ENCODE data around the gene KCNMA1.

The KCNMA1 gene

GRCh38 chr10:77381750-77382149 is 255.9 kb downstream of the KCNMA1 start:
- TF ChIP-seq CTCF (conservative IDR thresholded peaks at IDR 0.05; ENCODE audit: low read depth, low read length), result no peak
- DNase-seq (ENCODE audit: low read depth), result no peak
- no peak overlapping the region for H3K4me3 ChIP-seq (ENCODE audit: low read length)

- no peak for DNase-seq (ENCODE audit: low read depth)
- TF ChIP-seq CTCF (conservative IDR thresholded peaks at IDR 0.05; ENCODE audit: low read depth, low read length), result no peak
Observed at GRCh38 chr10:77380723-77381122, 256.9 kb downstream of the KCNMA1 start.

GRCh38 chr10:77380191-77380590 is 257.4 kb downstream of the KCNMA1 start:
- TF ChIP-seq CTCF (conservative IDR thresholded peaks at IDR 0.05; ENCODE audit: low read depth, low read length), result no peak
- H3K4me3 ChIP-seq (ENCODE audit: low read length), result no peak overlapping the region

More at GRCh38 chr10:77380723-77381122, 256.9 kb downstream of the KCNMA1 start:
- no peak overlapping the region for H3K4me3 ChIP-seq (ENCODE audit: low read length)

GRCh38 chr10:77378366-77379349 is 258.9 kb downstream of the KCNMA1 start:
- H3K4me3 ChIP-seq (ENCODE audit: low read length), result no peak overlapping the region
- DNase-seq (ENCODE audit: low read depth), result no peak
- TF ChIP-seq CTCF (conservative IDR thresholded peaks at IDR 0.05; ENCODE audit: low read depth, low read length), result no peak

More at GRCh38 chr10:77380191-77380590, 257.4 kb downstream of the KCNMA1 start:
- DNase-seq (ENCODE audit: low read depth), result no peak

- DNase-seq (ENCODE audit: low read depth), result no peak
- no peak for TF ChIP-seq CTCF (conservative IDR thresholded peaks at IDR 0.05; ENCODE audit: low read depth, low read length)
- no peak overlapping the region for H3K4me3 ChIP-seq (ENCODE audit: low read length)
Observed at GRCh38 chr10:77377678-77378352, 259.8 kb downstream of the KCNMA1 start.

GRCh38 chr10:77377034-77377433 is 260.6 kb downstream of the KCNMA1 start:
- H3K4me3 ChIP-seq (ENCODE audit: low read length), result no peak overlapping the region
- no peak for DNase-seq (ENCODE audit: low read depth)
- no peak for TF ChIP-seq CTCF (conservative IDR thresholded peaks at IDR 0.05; ENCODE audit: low read depth, low read length)

Data from retinal pigment epithelial cell (primary cell).